A673 (cell line): ENCODE measurements around the gene TEKT4.
A peak's percentile ranks its signal among the peaks of the same experiment; 100 is the strongest.

Experiments
- EZH2 ChIP-seq: fragments of 200-600 bp; sonication (generic); IDR thresholded peaks from 2 replicates; pipeline ENCODE4 v1.6.1; 2017; ENCODE audit warnings: borderline replicate concordance, low read depth, mild to moderate bottlenecking, mixed read lengths, antibody characterized with exemption, low read length; ENCODE audit not compliant: poor library complexity, severe bottlenecking
- TF ChIP-seq, protein P1 (sequence below): fragments of 300-800, 200-600 bp; sonication (generic); conservative IDR thresholded peaks from 2 replicates; pipeline ENCODE4 v1.5.1; 2017; ENCODE audit warnings: low read depth, mild to moderate bottlenecking, antibody characterized with exemption, low read length, moderate library complexity, mixed read lengths

- TF ChIP-seq EZH2, result peak; percentile 53
- TF ChIP-seq, protein P1, sequence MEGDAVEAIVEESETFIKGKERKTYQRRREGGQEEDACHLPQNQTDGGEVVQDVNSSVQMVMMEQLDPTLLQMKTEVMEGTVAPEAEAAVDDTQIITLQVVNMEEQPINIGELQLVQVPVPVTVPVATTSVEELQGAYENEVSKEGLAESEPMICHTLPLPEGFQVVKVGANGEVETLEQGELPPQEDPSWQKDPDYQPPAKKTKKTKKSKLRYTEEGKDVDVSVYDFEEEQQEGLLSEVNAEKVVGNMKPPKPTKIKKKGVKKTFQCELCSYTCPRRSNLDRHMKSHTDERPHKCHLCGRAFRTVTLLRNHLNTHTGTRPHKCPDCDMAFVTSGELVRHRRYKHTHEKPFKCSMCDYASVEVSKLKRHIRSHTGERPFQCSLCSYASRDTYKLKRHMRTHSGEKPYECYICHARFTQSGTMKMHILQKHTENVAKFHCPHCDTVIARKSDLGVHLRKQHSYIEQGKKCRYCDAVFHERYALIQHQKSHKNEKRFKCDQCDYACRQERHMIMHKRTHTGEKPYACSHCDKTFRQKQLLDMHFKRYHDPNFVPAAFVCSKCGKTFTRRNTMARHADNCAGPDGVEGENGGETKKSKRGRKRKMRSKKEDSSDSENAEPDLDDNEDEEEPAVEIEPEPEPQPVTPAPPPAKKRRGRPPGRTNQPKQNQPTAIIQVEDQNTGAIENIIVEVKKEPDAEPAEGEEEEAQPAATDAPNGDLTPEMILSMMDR, result no peak
These were observed 9.7 kb upstream of the TEKT4 start for GRCh38 chr2:94861308-94862152.
